H54 (cell line): ENCODE data around the gene BICC1.
A peak's percentile ranks its signal among the peaks of the same experiment; 100 is the strongest.

ENCODE experiments used
- DNase-seq: peaks from one replicate; pipeline ENCODE4 v3.0.0; 2011; ENCODE audit warnings: low spot score, mixed read lengths; ENCODE audit not compliant: insufficient read length
- FAIRE-seq: peaks from 3 replicates; lab custom pipeline; 2011; peaks lifted over from hg19 to GRCh38; lab: Jason Lieb, UNC
- POLR2A ChIP-seq: IDR thresholded peaks from 2 replicates; pipeline ENCODE4 v1.6.1; 2011; ENCODE audit warnings: low read depth, mild to moderate bottlenecking, low read length

The BICC1 gene

GRCh38 chr10:58502956-58503355 lies 9.7 kb upstream of the BICC1 start:
- FAIRE-seq: no peak
- no peak for TF ChIP-seq POLR2A
- no peak for DNase-seq

GRCh38 chr10:58508316-58508715 lies 4.4 kb upstream of the BICC1 start:
- peak; percentile 48 for FAIRE-seq
- no peak for DNase-seq
- no peak for TF ChIP-seq POLR2A

DNA sequence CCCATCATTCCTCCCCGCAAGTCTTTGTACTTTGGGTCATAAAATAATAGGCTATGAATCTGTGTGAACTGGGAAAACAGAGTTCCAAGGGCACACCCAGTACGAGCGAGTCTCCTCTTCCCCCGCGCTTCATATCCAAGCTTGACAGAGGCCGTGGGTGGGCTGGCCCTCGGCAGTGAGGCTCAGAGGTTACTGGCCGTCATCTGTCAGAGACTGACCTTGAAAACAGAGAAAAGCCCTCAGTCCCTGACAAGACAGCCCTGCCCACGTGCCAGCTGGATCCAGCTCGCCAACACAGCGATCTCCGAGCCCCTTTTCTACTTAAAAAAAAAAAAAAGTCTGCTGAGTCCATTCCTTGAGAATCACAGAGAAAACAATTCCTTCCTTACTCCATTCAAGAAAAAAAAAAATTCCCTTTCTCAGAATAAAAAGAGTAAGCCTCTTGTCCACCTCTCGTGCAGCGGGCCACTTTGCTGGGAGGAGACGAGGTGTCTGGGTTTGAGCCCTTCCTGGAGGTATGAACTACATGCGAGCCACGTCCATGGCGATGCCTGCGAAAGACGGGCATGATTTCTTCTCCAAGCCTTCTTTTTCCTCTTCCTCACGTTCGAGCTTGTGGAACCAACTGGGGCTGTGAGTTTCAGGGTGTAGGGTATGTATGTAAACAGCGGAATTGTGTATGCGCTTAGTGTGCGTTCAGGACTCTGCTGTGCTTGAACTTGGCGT lies 744 bp upstream of the BICC1 start:
- FAIRE-seq (no peak), DNase-seq (no peak)
- no peak for TF ChIP-seq POLR2A

DNA sequence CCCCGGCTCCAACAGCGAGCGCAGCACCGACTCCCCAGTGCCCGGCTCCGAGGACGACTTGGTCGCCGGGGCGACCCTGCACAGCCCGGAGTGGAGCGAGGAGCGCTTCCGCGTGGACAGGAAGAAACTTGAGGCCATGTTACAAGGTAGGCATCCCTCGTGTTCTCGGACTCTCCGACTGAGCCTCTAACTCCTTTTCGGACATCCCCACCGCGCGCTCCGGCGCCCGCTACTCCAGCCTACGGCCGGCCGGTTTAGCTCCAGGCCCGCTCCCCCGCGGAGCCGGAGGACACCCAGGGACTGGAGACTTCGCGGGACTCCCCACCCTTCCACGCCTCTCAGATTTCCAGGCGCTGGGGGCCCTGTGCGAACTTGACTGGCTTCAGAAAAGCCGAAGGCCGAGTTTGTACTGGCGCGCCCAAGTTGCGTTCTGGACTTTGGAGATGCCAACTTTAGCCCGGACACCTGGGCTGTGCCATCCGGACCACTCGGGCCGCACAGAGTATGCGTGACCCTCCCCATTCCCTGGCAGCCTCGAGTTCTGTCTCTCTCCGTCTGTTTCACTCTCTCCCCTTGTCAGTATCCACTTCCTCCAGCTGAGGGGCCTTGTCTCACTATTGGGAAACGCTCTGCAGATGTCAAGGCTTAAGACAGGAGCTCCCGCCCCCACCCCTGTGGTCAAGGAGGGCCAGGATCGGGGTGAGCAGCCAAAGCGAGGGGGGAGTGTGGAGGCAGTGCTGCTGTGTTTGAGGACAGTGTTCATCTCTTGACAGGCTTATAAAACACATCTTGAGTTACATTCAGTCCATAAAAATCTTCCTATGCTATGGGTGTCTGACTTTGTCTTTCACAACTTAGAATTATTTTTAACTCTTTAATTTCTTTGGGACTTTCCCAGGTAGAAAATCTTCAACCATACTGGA lies 777 bp downstream of the BICC1 start:
- DNase-seq (peak; percentile 35), FAIRE-seq (peak; percentile 81)
- no peak for TF ChIP-seq POLR2A

DNA sequence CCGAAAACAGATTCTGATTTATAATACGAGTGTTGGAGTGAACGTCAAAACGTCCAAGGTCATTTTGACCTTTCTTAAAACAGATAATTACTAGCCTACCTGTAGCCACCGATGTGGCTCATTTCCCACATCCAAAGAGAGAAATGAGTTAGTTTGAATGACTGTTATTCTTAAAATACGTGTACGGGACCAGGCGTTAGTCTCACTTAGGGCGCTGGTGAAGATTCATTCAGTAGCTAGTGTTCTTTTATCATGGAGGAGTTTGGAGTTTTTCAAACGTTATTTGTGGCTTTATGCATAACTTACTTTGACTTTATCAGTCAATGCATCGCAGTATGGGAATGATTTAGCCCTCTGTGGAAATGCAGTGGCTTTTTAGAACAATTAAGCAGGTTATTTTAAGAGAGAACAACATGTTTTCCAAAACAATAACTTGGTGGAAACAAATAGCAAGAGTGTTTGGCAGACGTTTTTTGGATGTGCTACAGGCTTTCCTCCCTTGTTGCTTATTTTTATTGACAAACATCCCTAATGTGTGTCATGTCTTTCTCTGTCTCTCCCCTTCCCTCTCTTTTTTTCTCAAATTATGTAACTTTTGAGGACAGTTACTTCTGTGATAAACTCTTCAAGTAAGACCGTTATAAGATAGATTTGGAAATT lies 1.6 kb downstream of the BICC1 start:
- no peak for TF ChIP-seq POLR2A
- FAIRE-seq (no peak), DNase-seq (no peak)

GRCh38 chr10:58515291-58515941 lies 2.7 kb downstream of the BICC1 start:
- no peak for FAIRE-seq
- no peak for DNase-seq
- no peak for TF ChIP-seq POLR2A

GRCh38 chr10:58516119-58516518 lies 3.4 kb downstream of the BICC1 start:
- DNase-seq (no peak), FAIRE-seq (no peak)
- TF ChIP-seq POLR2A: no peak

GRCh38 chr10:58516671-58517070 lies 4.0 kb downstream of the BICC1 start:
- DNase-seq (no peak), FAIRE-seq (no peak)
- TF ChIP-seq POLR2A: no peak

- TF ChIP-seq POLR2A: no peak
- FAIRE-seq (no peak), DNase-seq (no peak)
Measured at GRCh38 chr10:58517081-58517480, 4.4 kb downstream of the BICC1 start.

DNA sequence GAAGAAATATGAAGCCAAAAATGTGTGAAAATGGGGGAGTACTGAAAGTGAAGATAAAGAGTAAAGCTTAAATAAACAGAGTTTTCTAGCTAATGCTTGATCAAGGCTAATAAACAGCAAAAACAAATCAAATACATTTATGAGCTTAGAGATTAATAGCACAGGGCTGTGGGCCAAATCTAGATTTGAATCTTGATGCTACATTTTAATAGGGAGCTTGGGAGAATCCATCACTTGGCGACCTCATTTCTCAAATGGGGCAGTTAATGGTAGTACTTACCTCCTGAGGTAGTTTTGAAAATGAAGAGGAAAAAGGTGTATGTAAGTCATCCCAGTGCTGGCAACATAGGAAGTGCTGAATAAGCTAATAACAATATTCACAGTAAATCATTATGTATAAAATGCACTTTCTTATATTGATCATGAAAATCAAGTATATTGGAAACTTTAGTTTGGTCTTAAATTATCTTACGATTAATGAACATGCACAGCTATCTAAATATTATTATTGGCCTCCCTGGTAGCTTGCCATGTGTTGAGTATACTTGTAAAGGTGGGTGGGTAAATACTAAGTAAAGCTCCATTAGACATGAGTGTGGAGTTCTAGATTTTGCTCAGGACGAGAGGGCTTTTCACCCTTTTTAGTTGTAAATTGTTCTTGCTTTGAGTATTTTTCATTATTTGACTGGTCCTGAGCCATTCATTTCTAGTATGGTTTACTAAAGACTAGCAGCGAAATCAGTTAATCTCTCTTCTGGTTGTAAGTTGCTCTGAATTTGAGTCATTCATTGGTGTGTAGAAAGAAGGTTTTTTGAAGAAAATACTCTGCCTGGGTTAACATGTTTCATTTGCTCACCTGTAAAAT lies 5.1 kb downstream of the BICC1 start:
- DNase-seq (no peak), FAIRE-seq (peak; percentile 23)
- no peak for TF ChIP-seq POLR2A

- no peak for TF ChIP-seq POLR2A
- FAIRE-seq (peak; percentile 43), DNase-seq (no peak)
Measured at GRCh38 chr10:58518775-58519174, 6.1 kb downstream of the BICC1 start.

DNA sequence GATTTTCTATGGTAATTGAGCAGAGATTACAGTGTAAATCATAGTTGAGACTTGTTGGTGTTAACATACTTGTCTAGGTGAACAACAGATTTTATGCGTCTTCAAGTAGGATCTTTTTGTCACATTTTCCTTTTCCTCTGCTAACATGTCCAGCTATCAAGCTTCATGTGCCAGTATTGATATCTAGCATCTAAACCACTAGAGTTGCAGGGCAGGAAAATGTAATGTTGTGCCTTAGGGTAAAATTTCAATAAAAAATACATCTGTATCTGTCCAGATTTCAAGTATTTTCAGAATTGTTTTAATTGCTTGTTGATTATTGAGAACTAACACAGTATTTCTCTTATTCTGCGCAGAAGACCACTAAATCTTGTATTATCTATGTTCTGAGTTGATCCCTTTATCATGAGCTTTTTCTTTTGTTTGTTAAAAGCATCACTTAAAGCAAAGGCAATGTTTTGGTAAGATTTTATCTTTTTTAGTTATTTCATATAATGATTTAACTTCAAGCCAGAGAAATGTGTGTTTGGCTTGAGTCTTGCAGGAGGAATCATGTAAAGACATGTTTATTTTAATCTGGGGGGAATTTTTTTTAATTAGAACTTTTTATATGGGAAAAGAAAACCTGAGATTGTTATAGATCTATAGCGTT lies 16.5 kb downstream of the BICC1 start:
- DNase-seq (no peak), FAIRE-seq (no peak)
- no peak for TF ChIP-seq POLR2A
